HL-60 (cell line): ENCODE data around the gene RANGRF.

Experiments used
- DNase-seq, 2 experiments: peaks; one replicate each; pipeline ENCODE4 v3.0.0-alpha.2; 2010 to 2020; ENCODE audit warnings: low read depth in 1 of 2, low spot score in 1 of 2
- H3K27ac ChIP-seq: fragments of 250-450 bp; sonication (Bioruptor Pico); replicated peaks from 2 replicates; pipeline ENCODE4 v1.5.1; 2020; ENCODE audit warnings: mild to moderate bottlenecking, moderate library complexity
- H3K27me3 ChIP-seq: fragments of 250-450 bp; sonication (Bioruptor Pico); 2 replicates; pipeline ENCODE4 v1.5.1; 2021; ENCODE audit warnings: mild to moderate bottlenecking, moderate library complexity; ENCODE audit not compliant: insufficient read depth, poor library complexity, severe bottlenecking
- H3K4me3 ChIP-seq: replicated peaks from 2 replicates; pipeline ENCODE4 v1.5.1; 2011; ENCODE audit warnings: mild to moderate bottlenecking, control low read depth, low read length; ENCODE audit not compliant: insufficient read depth
- CTCF ChIP-seq: IDR thresholded peaks from one replicate; pipeline ENCODE4 v1.5.1; 2011; ENCODE audit warnings: low read length, control low read depth, inconsistent platforms; ENCODE audit not compliant: insufficient read depth
- GABPA ChIP-seq: IDR thresholded peaks from 2 replicates; pipeline ENCODE4 v1.6.1; 2012; ENCODE audit warnings: low read depth
- POLR2AphosphoS5 ChIP-seq: IDR thresholded peaks from 2 replicates; pipeline ENCODE4 v1.6.1; 2012; ENCODE audit warnings: low read depth
- REST ChIP-seq: IDR thresholded peaks from 2 replicates; pipeline ENCODE4 v1.6.1; 2012; ENCODE audit warnings: low read depth; ENCODE audit not compliant: insufficient replicate concordance
- SPI1 ChIP-seq: IDR thresholded peaks from 2 replicates; pipeline ENCODE4 v1.6.1; 2012; ENCODE audit warnings: low read depth, mild to moderate bottlenecking, borderline replicate concordance

RANGRF gene

GRCh38 chr17:8332128-8332527 is 43.7 kb downstream of the RANGRF start:
- TF ChIP-seq POLR2AphosphoS5, result no peak
- no peak for TF ChIP-seq REST
- TF ChIP-seq GABPA, result no peak
- TF ChIP-seq SPI1, result no peak
- no peak for TF ChIP-seq CTCF
- no peak for DNase-seq
- Histone ChIP-seq H3K27me3 (no peaks in the 10 kb centered on the region), H3K27ac (no peak overlapping the region), H3K4me3 (no peak overlapping the region)

GRCh38 chr17:8332688-8333087 is 44.2 kb downstream of the RANGRF start:
- no peak for TF ChIP-seq CTCF
- TF ChIP-seq GABPA, result no peak
- no peak for TF ChIP-seq SPI1
- TF ChIP-seq POLR2AphosphoS5, result no peak
- TF ChIP-seq REST, result no peak
- no peak for DNase-seq

GRCh38 chr17:8333281-8333680 is 44.8 kb downstream of the RANGRF start:
- TF ChIP-seq POLR2AphosphoS5, result no peak
- no peak for TF ChIP-seq CTCF
- no peak for TF ChIP-seq SPI1
- TF ChIP-seq REST, result no peak
- DNase-seq, result no peak
- no peak overlapping the region for H3K4me3 ChIP-seq
- H3K27me3 ChIP-seq, result no peaks in the 10 kb centered on the region
- no peak overlapping the region for H3K27ac ChIP-seq

More at GRCh38 chr17:8332688-8333087, 44.2 kb downstream of the RANGRF start:
- H3K4me3 ChIP-seq, result no peak overlapping the region
- no peaks in the 10 kb centered on the region for H3K27me3 ChIP-seq
- no peak overlapping the region for H3K27ac ChIP-seq
